Calu3 (cell line): Measurements from ENCODE around the gene VTCN1. TPM values are rescaled to one million over a fixed set of nuclear protein-coding genes. Genes with fewer than 3 reads are reported as not detected.

Experiments used
- BruUV-seq: library from RNA; stranded (reverse); fragments of 400-500 nt; replicated peaks from 2 replicates; lab custom pipeline; 2021; lab: Mats Ljungman, UMichigan
- CTCF ChIA-PET: fragments of 300-600 bp; sonication (Branson Sonifier 250); formaldehyde crosslinking; loops from one replicate; lab custom pipeline; 2022; ENCODE audit warnings: antibody characterized with exemption; lab: Charles Lee
- DNase-seq: peaks from one replicate; pipeline ENCODE4 v3.0.0; 2022
- H3K27ac Mint-ChIP-seq: one replicate; pipeline ENCODE4 v1.8.0; 2022; ENCODE audit warnings: mixed read lengths; ENCODE audit not compliant: unreplicated experiment
- H3K27me3 Mint-ChIP-seq: one replicate; pipeline ENCODE4 v1.8.0; 2022; ENCODE audit warnings: mixed read lengths; ENCODE audit not compliant: unreplicated experiment
- H3K36me3 Mint-ChIP-seq: one replicate; pipeline ENCODE4 v1.8.0; 2022; ENCODE audit warnings: mild to moderate bottlenecking, moderate library complexity, mixed read lengths; ENCODE audit not compliant: insufficient read depth, unreplicated experiment
- H3K4me1 Mint-ChIP-seq: one replicate; pipeline ENCODE4 v1.8.0; 2022; ENCODE audit warnings: mild to moderate bottlenecking, low read depth, mixed read lengths; ENCODE audit not compliant: unreplicated experiment
- H3K4me3 Mint-ChIP-seq: one replicate; pipeline ENCODE4 v1.8.0; 2022; ENCODE audit warnings: mild to moderate bottlenecking, low read depth, moderate library complexity, mixed read lengths; ENCODE audit not compliant: unreplicated experiment
- H3K9me3 Mint-ChIP-seq: one replicate; pipeline ENCODE4 v1.8.0; 2022; ENCODE audit warnings: low read depth, mixed read lengths; ENCODE audit not compliant: unreplicated experiment
- intact Hi-C: fragments of 100-400 bp; cut with micrococcal nuclease; formaldehyde crosslinking; loops from one replicate; pipeline ENCODE4 v1.10.0; 2022; ENCODE audit not compliant: unreplicated experiment
- total RNA-seq: library from RNA; stranded (reverse); gene quantifications from 2 replicates; pipeline ENCODE4 v1.2.3, GENCODE V29; 2022
- TF ChIP-seq, protein P1 (sequence below): fragments of 200-600 bp; IDR thresholded peaks from one replicate; pipeline ENCODE4 v1.8.0; 2022; ENCODE audit warnings: antibody characterized with exemption; ENCODE audit not compliant: unreplicated experiment

VTCN1 gene
- total RNA-seq, 1 experiment from 2014 or later, result 39.1 TPM

DNA sequence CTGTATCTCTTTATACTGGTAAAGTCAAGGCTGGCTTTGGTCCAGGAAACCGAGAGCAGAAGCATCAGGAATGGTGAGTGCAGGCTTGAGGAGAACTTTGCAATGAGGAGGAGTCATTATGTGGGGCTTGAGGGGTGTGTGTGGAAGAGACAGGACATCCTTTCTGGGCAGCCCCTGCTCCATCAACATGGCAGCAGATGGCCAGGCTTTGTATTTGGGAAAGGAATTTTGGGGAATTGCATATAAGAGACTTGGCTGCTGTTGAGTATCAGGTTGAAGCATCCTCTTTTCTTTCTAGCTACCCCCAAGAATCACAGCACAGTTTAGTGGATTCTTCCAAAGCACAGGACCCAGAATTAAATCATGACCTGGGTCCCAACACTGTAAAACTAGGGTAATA is 33.4 kb downstream of the VTCN1 start:
- Mint-ChIP-seq H3K27me3 (no peaks in the 10 kb centered on the region), H3K36me3 (no peaks in the 10 kb centered on the region), H3K4me3 (no peak overlapping the region), H3K27ac (no peak overlapping the region), H3K4me1 (peaks cover 18% of the 10 kb centered on the region), H3K9me3 (no peaks in the 10 kb centered on the region)
- intact Hi-C loops, result no loop called here
- TF ChIP-seq, protein P1, sequence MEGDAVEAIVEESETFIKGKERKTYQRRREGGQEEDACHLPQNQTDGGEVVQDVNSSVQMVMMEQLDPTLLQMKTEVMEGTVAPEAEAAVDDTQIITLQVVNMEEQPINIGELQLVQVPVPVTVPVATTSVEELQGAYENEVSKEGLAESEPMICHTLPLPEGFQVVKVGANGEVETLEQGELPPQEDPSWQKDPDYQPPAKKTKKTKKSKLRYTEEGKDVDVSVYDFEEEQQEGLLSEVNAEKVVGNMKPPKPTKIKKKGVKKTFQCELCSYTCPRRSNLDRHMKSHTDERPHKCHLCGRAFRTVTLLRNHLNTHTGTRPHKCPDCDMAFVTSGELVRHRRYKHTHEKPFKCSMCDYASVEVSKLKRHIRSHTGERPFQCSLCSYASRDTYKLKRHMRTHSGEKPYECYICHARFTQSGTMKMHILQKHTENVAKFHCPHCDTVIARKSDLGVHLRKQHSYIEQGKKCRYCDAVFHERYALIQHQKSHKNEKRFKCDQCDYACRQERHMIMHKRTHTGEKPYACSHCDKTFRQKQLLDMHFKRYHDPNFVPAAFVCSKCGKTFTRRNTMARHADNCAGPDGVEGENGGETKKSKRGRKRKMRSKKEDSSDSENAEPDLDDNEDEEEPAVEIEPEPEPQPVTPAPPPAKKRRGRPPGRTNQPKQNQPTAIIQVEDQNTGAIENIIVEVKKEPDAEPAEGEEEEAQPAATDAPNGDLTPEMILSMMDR, result no peak
- CTCF ChIA-PET, result interaction anchor here (0.7 kb wide), 2 partner anchors 61 to 115 kb away, joined by 3 read pairs; no protein-coding TSS in a partner anchor
- no peak for DNase-seq
- no TSS peak for BruUV-seq

GRCh38 chr1:117176579-117176978 is 34.1 kb downstream of the VTCN1 start:
- TF ChIP-seq, protein P1, result no peak
- H3K27ac Mint-ChIP-seq, result no peak overlapping the region

DNA sequence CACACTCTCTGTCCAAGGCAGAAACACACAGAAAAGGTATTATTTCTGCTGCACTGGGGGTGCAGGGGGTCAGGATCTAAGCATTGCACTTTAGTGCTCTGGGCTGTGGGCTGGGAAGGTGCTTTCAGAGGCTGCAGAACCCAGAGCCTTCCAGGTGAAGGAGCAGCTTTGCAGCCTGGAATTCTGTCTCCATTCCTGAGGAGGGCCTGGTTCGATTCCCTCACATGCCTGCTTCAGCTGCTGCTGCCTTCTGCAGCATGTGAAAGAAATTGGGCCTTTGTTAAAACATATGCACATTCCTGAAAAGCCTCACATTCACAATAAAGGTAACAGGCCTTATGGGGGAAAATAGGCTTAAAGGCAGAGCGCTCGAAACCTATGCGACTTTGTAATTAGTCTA is 35.9 kb downstream of the VTCN1 start:
- Mint-ChIP-seq H3K36me3 (peaks cover 6% of the 10 kb centered on the region), H3K4me1 (peaks cover 15% of the 10 kb centered on the region), H3K4me3 (no peak overlapping the region), H3K9me3 (no peaks in the 10 kb centered on the region), H3K27me3 (no peaks in the 10 kb centered on the region), H3K27ac (no peak overlapping the region)
- no TSS peak for BruUV-seq
- intact Hi-C loops, result no loop called here
- CTCF ChIA-PET, result no interaction called here
- TF ChIP-seq, protein P1, result no peak
- DNase-seq, result no peak

More at GRCh38 chr1:117176579-117176978, 34.1 kb downstream of the VTCN1 start:
- CTCF ChIA-PET, result no interaction called here
- intact Hi-C loops, result no loop called here
- H3K9me3 Mint-ChIP-seq, result no peaks in the 10 kb centered on the region
- peaks cover 26% of the 10 kb centered on the region for H3K4me1 Mint-ChIP-seq
- H3K27me3 Mint-ChIP-seq, result no peaks in the 10 kb centered on the region
- no peak for DNase-seq
- no peak overlapping the region for H3K4me3 Mint-ChIP-seq
- BruUV-seq, result no TSS peak
- H3K36me3 Mint-ChIP-seq, result peaks cover 6% of the 10 kb centered on the region

GRCh38 chr1:117173691-117174090 is 37.0 kb downstream of the VTCN1 start:
- intact Hi-C loops, result no loop called here
- CTCF ChIA-PET, result no interaction called here
- Mint-ChIP-seq H3K9me3 (no peaks in the 10 kb centered on the region), H3K4me3 (no peak overlapping the region), H3K27ac (no peak overlapping the region), H3K27me3 (no peaks in the 10 kb centered on the region), H3K4me1 (peaks cover 15% of the 10 kb centered on the region), H3K36me3 (peaks cover 6% of the 10 kb centered on the region)
- no TSS peak for BruUV-seq
- TF ChIP-seq, protein P1, result no peak
- no peak for DNase-seq
